GM04504 (cell line): ENCODE data around the gene MEAK7.

Source experiments
- DNase-seq: peaks from one replicate; pipeline ENCODE4 v3.0.0-alpha.2; 2012; ENCODE audit warnings: low read depth

Gene MEAK7

DNA sequence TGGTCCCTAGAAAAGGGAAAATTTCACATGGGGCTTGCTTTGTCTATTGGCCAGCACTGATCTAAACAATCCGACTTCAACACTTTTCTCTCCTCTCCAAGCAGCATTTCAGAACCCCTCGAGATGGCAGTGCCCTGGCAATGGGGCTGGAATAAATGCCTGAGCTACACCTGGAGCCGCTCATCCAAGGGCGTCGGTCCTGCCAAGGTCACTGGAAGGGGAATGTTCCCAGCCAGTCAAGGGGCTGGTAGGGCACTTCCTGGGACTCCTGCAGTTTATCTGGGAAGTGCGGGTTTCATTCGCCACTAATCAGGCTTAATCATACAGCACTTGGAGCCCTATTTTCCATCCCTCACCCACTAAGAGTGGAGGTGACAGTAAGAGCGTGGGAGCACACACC, 17.1 kb downstream of the MEAK7 start:
- no peak for DNase-seq

DNA sequence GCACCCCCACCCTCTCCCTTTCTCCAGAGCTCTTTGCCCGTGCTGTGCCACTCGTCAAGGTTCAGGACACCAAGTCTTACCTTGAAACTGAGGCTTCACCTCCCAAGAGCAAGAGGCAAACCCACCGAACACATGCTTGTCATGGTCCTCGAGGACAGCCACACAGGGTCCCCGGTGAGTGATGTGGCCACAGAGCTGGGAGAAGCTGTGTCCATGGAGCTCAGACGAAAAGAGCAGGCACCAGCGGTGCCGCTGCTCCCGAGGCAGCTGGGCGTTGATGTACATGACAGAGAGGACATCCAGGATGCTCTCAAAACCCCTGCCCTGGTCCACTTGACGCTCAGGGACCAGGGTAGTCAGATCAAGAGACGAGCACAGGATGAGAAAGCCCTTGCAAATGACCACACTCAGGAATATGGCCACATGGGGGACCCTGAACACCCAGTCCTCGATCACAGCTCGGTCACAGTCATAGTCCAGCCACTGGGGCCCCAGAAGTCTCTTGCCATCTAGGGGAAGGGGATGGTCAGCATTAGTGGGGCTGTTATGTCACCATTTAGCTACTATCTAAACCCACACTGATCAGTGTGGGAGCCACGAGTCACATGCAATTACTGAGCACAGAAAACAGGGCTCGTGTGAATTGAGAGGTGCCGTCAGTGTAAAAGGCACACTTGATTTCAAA, 17.8 kb downstream of the MEAK7 start:
- DNase-seq = no peak

DNA sequence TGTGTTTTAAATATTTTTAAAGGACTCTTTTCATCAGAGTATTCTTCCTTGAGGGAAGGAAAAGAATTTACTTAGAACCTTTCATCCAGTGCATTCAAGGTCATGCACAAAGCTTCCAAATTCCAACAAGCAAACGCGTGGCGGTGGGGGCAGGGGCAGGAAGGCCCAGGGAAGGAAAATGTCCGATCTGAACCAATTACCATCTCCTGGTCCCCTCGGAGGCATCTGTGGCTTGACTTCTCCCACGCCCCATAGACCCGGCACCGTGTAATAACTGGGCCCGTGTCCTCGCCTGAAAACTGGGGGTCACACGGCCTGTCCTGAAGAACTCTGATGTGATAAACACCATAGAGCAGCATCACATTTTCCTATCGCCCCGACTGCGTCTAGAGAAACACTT, 18.3 kb downstream of the MEAK7 start:
- no peak for DNase-seq

DNA sequence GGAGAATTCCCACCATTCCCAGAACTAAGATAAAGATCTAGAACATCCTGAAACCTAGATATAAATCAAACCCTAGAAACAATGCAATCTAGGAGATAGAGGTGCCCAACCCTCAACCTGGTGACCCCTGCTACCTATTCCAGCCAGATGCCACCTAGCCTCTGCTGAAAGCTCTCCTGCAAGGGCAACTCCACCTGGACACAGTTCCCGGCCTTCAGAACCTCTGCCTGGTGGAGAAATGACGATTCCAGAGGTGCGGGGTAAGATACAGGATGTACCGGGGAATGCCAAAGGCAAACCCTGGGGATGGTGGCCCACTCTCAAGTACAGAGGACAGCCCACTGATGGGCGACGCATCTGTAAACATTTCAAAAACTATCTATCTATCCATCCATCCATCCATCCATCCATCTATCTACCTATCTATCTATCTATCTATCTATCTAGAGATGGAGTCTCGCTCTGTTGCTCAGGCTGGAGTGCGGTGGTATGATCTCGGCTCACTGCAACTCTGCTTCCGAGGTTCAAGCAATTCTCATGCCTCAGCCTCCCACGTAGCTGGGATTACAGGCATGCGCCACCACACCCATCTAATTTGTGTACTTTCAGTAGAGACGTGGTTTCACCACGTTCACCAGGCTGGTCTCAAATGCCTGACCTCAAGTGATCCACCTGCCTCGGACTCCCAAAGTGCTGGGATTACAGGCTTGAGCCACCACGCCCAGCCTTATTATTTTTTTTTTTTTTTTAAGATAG, 19.0 kb downstream of the MEAK7 start:
- DNase-seq = no peak

DNA sequence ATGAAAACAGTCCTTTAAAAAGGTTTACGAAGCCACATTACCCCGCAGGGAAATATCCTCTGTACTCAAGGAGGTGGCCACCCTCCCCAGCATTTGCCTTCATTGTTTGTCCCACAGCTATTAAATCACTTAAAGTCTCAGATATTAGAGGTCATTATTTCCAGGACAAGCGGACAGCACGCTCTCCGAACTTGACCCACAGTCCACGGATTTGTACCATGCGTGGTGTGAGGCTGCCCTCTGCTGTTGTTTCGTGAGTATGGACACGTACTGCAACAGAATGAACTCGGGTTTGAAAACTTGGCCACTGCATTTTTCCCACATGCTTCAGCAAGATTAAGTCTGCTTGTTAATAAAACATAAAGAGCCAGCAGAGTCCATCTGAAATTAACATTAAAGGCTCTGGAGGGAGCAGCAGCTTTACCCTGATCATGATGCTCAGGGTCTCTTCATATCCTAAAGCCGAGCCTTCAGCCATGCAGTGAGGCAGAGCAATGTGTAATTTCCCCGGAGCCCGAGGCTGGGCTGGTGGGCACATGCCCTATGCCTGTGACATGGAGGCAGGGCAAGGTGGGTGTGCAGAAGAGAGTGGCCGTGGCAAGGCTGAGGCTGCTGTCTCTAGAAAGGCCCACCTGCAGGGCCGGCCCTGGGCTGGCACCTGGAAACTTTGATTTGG, 19.7 kb downstream of the MEAK7 start:
- peak; percentile 36 for DNase-seq

DNA sequence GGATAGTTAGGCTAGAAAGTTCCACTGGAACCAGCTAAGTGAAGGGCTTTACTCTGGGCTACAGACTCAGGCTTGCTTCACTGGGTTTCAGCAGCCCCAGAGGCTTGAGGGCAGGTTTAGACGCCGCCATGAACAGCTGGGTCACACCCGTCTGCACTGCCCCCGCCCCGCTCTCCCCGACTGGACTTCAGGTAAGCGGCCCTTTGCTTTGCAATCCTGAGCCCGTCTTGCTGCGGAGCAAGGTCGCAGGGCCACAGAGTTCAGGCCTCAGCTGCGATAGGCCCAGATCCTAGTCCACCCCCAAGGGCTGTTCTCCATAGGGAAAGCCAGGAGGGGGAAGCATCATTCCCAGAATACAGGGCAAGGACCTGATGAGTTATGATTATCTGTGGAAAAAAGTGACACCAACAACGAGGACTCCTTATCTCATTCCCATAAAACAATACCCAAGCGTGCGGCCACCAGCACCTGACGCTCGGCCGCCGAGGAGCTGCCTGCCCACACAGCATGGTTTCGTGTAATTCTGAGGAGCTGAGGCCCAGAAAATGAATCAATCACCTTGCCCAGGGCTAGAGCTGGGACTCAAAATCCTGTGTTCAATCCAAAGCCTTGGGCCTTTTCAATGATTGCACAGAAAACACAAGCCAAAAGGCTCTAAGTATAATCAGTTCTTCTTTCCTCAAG, 20.4 kb downstream of the MEAK7 start:
- DNase-seq = no peak

DNA sequence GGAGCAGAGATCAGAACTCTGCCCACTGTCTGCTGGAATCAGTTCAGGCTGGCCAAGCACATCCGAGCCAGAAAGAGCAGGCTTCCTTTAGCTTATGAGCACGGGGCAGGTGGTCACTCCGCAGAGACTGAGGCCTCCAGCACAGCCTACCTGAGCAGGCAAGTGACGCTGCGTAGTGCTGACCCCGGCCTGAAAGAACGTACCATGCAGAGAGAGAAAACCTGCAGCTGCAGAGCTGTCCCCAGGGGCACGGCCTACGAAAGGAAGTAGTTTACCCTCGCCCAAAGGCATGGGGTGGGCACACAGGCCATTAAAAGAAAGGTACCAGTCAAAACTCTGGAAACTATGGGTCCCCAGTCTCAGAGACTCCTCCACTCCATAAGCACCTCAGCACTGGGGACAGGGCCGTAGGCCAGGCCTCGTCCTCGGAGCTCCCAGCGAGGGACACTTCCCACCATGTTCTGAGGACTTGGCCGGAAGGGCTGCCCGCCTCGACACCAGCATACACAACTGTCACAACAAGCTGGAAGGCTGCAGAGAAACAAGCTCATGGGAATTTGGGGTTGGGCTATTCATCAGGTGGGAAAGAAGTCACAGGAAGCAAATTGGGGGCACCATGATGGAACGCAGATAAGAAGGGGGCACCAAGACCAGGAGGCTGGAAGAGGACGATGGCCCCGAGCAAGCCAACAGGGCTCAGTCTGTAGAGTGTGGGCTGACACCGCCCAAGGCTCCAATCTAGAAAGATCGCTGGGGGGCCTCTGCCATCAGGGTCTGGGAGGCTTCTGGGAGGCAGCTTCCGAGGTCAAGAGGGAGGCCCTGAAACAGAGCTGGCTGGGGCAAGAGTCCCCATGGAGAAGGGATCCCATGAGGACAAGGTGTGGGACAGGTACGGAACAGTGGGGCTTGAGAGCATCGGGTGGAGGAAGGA, 21.2 kb downstream of the MEAK7 start:
- DNase-seq = no peak

DNA sequence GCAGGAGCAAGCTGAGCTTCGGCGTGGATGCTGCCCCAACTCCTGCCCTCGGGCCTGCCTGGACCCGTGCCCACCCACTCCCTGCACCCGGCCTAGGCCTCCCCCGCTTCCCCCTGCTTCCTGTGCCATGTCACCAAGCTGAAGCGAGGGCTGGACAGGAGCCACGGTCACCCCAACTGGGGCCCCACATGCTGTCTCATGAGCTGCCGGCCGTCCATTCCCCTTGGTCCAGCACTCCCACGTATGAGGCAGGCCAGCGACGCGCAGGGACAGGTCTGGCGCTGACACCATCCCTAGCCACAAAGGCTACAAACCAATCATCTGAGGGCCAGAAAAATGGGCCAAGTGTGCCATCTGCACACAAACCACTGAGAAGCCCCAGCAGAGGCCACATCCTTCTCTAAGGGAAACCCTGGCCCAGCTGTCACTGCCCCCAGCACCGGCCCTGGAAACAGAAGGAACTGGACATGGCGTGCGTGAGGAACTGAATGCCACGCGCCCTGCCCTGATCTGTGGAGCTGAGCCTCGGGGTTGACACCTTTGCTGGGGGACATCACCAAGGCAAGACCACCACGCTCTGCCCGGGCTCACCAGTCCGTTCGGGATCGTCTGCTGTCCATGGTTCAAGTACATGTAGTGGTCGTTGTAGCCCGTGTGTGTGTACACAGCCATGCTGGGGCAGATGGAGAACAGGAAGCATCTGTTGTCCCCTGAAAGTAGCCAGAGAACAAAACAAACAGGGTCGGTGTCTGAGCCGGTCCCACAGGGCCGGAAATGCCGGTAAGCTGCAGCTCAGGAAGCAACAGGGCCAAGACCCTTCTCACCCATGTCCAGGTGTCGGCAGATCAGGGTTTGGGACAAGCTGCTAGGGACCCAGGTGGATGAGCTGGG, 22.2 kb downstream of the MEAK7 start:
- DNase-seq = no peak

DNA sequence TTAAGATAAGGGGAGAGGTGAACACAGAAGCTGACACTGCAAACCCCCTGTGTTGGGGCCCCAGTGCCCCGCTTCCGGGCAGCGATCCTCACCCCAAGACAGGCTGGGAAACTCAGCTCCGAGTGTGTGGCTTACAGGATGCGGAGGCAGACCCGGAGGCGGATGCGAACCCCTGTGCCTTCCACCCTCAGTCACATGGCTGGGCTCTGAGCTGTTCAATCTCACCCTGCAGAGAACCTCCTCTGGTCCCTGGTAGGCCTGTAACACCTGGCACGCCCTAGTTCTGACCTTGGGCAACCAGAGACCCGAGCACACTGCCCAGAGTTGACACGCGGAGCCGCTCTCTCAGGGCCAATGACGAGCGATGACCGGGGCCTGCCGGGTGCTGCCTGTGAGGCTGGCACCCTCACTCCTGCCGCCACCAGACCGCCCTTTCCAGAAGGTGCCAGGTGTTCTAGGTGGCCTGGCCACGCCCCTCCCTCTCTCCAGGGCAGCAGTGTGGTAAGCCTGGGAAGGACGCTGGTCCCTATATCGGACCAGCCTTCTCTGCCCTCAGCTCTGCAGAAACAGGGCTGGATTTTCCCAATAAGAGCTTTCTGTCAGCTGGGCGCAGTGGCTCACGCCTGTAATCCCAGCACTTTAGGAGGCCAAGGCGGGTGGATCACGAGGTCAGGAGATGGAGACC, 23.3 kb downstream of the MEAK7 start:
- no peak for DNase-seq

DNA sequence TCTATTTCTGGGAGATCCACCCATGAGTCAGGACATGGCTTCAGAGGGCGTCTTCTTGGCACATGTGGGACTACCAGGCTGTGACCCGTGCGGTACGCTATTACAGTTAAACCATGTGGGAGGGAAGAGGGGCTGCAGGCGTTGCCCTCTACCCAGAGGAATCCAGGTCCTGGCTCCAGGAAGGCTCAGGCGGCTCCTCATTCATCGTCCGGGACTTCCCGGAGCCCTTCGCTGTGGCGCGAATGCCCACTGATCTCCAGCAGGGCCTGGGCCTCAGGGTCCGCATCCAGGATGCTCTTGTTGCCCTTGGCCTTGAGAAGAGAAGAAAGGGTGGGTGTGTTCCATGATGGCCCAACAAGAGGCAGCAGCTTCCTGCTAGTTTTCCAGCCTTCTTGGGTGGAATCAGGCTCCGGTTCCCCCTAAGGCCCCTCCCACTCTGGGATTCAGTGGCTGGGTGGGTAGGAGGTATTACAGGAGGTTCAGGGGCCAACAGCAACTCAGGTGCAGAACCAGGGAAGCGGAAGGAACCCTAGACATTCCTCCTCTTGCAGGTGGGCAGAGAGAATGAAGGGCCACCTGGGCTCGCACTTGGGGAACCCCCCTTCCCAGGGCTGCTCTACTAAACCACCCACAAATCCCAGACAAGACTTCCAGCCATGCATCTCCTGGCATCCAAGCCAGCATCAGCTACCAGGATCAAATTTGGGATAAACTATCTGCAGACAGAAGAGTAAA, 24.6 kb downstream of the MEAK7 start:
- no peak for DNase-seq

DNA sequence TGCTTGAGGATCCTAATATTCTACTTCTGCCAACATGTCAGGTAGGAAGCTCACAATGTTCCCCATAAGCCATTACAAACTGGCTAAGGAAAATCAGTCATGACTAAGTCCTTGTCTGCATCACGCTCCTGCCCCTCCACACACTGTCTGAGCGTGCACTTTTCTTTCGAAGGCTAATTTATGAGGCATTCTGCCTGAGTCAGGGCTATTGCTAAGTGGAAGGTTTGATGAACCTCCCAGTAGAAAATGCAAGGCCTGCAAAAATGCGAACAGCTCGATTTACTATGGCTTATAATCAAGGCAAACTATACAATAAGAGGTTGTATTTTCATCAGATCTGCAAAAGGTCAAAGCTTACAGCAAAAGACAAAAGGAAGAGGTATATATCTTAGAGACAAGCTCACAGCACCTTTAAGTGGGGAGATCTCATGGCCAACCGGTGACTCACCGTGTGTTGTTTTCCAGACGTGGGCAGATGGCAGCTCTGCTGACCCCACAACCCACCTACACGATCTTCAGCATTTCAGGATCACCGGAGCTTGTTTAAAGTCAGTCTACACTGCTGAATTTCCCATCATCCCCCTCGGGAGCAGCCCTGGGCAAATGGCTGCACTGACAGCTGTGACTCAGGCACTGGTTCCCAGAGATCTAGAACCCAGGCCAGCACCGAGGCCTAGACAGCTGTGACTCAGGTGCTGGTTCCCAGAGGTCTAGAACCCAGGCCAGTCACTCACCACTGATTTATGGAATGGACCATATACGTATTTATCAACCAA, 26.1 kb downstream of the MEAK7 start:
- DNase-seq = peak; percentile 58

DNA sequence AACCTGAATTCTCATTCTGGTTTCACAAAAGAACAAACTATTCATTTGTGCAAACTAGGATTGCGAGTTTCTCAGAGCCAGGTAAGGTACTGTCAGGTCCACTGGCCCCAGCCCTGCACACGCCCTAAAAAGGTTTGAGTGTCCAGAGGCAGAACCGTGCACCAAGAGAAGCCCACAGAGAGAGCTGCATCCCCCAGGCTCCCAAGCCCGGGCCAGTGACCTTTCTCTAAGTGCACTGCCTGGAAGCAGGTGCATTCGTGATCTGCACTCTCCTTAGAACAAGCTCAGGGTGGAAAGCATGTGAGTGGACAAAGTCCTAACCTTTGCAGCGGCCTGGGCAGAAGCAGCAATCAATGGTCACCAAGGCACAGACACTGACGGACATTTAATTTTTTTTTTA, 26.8 kb downstream of the MEAK7 start:
- DNase-seq = no peak

DNA sequence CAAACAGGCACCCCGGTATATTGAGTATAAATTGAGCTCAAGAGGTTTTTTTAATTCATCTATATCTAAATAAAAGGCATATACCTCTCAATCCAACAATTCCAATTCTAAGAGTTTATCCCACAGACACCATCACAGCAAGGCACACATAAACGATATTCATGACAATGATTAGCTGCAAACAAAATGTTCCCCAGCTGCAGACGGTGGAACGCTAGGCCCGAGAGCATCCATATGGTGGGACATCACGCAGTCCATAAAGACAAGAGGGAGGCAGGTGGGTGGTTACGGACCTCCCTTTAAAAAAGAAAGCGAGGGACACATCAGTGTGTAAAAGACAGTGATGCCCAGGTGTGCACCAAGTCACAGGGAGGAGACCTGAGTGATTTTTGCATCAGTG, 28.1 kb downstream of the MEAK7 start:
- DNase-seq = no peak

DNA sequence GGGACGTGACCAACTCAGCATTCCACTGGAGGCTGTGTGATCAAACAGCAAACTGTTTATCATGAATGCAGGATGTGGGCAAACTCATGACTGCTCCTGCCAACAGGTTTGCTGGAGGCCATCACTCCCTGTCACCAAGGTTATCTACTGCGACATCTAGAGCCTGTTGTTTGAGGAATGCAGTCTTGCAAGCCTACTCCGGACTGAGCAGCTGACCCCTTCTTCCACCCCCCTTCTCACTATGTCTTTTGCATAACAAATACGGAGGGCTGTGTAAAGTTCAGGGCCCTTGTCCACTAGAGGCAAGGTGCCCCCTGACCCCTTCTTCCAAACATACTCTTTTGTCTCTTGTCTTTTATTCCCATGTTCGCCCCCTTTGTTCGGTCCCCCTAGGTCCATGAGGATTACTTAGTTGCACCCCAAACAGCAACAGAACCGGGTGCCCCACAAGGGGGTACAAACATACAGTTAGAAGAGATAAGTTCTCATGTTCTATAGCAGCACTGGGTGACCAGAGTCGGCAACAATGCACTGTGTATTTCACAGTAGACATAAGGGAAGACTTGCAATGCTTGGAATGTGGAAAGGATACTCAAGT, 28.7 kb downstream of the MEAK7 start:
- no peak for DNase-seq

DNA sequence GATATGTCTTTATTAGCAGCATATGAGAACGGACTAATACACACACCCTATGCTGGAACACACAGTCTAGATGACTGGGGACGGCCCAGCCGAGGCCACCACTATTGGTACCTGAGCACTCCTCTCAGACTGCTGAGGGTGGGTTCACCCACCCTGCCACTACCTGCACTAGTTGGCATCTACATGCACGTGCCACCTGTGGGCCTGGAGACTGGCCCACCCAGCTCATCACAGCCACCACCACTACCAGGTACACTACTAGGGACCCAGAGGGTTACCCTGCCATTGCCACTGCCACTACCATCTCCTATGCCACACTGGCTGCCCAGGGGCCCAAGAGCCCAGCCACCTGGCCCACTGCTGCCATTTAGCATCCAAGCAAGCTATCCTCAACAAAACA, 32.5 kb downstream of the MEAK7 start:
- no peak for DNase-seq

DNA sequence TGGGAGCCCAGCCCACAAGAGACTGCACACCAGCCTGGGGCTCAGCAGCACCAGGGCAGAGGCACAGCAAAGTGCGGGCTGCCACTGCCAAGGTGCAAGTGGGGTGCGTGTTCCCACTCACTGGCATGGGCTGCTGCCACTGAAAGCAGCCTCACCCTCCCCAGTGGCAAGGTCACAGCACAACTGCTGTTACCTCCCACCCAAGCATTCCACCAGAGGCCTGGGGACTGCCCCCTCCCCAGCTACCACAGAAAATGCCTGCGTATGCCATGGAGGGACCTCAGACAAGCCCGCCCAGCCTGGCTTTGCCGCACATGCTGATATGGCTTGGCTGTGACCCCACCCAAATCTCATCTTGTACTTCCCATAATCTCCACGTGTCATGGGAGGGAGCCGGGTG, 33.1 kb downstream of the MEAK7 start:
- DNase-seq = no peak

DNA sequence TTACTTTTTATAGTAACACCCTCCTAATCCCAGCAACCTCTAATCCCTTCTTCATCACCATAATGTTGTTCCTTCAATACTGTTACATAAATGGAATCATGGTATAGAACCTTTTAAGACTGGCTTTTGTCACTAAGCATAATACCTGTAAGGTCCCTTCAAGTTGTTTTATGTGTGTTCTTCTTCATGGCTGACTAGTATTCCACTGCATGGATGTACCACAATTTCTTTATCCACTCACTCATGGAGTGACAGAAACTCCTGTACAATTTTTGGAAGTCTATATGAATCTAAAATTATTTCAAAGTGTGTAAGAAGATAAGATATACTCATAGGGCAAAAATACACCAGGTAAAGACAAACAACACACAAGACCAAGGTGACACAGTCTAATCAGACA, 36.8 kb downstream of the MEAK7 start:
- no peak for DNase-seq

DNA sequence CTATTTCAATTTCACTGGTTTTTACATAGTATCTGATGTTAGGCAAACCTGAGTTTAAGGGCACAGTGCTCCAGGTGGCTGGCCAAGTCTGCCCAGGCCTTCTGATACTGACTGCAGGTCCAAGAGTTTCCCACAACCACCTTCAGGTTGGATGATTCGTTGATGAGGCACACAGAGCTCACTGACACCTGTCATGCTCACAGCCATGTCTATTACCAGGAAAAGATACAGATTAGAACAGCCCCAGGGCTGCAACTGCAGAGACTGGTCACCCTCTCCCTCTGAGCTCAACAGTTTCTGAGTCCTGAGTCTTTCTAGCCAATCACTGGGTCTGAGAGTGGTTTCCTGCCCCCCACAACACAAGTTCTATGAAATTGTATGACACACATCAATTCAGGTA, 37.2 kb downstream of the MEAK7 start:
- DNase-seq = no peak
